PC-3 (cell line): Measurements from ENCODE around the gene TMED4.

ENCODE experiments used
- CTCF ChIP-seq: fragments of 300-600 bp; sonication (generic); conservative IDR thresholded peaks from 2 replicates; pipeline ENCODE4 v1.5.1; 2017; ENCODE audit warnings: antibody characterized with exemption, low read depth, mild to moderate bottlenecking, low read length
- EZH2 ChIP-seq: fragments of 300-600 bp; sonication (generic); IDR thresholded peaks from one replicate; pipeline ENCODE4 v1.6.1; 2017; ENCODE audit warnings: antibody characterized with exemption, mild to moderate bottlenecking, low read length; ENCODE audit not compliant: unreplicated experiment
- EZH2phosphoT487 ChIP-seq: fragments of 300-600 bp; sonication (generic); IDR thresholded peaks from 2 replicates; pipeline ENCODE4 v1.6.1; 2018; ENCODE audit warnings: mild to moderate bottlenecking, antibody characterized with exemption, low read length, borderline replicate concordance

- TF ChIP-seq EZH2 (no peak), CTCF (no peak), EZH2phosphoT487 (no peak)
Observed at GRCh38 chr7:44559485-44559884, 22.5 kb downstream of the TMED4 start.
